Activated naive CD4-positive, alpha-beta T cell treated with Interleukin-2 at 50 U/mL for 16 hours (primary cell): ENCODE data around the gene PPA2.
"Not testable (repeated sequence)": the region's sequence is repeated elsewhere in the genome, so short reads cannot be mapped to it uniquely, and the experiment has no call there.

ENCODE experiments used
- DNase-seq: peaks from one replicate; pipeline ENCODE4 v3.0.0-alpha.2; 2020

The PPA2 gene

DNA sequence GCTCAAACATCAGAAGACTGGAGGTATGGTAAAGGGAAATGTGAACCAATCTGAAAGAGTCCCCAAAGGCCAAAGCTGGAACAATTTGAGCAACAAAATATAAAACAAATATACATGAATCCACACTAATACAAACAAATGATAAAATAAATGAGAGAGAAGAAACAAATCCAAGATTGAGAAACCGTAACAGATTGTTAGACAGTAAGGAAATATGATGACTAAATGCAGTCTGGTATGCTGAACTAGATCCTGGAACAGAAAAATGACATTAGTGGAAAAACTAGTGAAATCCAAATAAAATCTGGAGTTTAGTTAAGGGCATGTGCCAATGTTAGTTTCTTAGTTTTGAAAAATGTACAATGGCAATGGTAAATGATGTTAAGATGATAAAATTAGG, 15.9 kb downstream of the PPA2 start:
- DNase-seq = no peak

- DNase-seq = no peak
Measured at GRCh38 chr4:105455998-105456397, 17.9 kb downstream of the PPA2 start.

GRCh38 chr4:105455182-105455581, 18.7 kb downstream of the PPA2 start:
- DNase-seq = no peak

DNA sequence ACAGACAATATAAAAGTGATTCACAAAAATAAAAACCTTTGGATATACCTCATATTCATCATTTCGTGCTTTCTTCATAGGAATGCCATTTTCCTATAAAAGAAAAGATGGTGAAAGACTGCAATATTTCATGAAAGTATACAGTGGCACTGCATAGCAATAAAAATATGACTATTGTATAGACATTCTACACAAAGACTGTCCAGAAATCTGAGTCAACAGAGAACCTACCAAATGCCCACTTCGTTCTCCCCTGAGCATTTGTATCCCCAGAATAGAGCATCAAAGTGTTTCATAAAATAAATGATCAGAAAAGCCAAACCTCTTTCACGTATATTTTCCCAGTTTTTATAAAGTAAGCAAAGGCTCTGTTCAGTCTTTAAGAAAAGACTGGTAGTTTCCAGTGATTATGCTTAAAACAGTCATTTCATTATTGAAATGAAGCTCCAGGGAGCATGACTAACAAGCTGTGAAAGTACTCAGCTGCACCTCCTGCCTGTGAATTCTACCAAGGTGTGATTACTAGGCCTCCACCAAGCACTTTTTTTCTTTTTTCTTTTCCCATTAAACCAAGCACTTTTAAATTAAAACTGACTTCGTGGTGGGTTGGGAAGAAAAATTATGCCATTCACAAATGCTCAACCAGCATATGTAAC, 20.2 kb downstream of the PPA2 start:
- DNase-seq = peak; percentile 17

- DNase-seq = no peak
Measured at GRCh38 chr4:105451346-105451745, 22.5 kb downstream of the PPA2 start.

GRCh38 chr4:105440890-105441289, 33.0 kb downstream of the PPA2 start:
- DNase-seq = no peak

DNA sequence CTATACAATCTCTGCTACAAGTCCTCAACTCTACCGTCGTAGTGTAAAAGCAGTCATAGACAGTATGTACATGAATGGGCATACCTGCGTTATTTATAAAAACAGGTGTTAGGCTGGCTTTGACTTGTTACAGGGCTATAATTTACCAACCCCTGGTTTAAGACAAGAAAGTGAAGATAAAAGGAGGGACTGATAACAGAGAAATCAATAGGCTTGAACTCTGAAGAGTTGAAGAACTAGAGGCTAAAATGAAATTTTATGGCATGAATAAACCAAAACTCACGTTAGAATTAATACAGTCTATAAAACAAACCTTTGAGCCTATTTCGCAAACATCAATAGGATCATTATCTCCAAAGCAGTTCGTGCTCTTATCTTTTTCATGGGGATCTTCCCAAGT, 36.2 kb downstream of the PPA2 start:
- DNase-seq = no peak

- no peak for DNase-seq
Measured at GRCh38 chr4:105436414-105436813, 37.4 kb downstream of the PPA2 start.

- DNase-seq = no peak
Measured at GRCh38 chr4:105434940-105435339, 38.9 kb downstream of the PPA2 start.

DNA sequence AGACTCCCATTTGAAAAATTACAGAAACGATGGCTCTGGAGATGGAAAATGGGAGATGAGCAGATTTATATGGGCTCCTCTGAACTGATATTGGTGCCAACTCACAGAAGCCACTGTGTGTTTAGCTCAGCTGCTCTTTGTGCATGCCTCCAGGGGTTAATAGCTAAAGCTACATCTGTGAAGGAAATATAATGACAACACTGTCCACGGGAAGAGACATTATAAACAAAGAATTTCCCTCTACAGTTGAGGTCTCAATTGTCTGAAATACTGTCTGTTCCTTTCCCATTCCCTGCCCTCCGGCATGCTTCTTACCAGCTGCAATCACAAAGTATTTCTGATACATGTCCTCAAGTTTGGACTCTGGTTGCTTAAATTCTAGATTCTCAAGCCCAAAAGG, 40.4 kb downstream of the PPA2 start:
- no peak for DNase-seq

- DNase-seq = no peak
Measured at GRCh38 chr4:105432438-105432837, 41.4 kb downstream of the PPA2 start.

- DNase-seq = no peak
Measured at GRCh38 chr4:105430811-105431210, 43.1 kb downstream of the PPA2 start.

- DNase-seq = no peak
Measured at GRCh38 chr4:105426187-105426897, 47.5 kb downstream of the PPA2 start.

- DNase-seq = no peak
Measured at GRCh38 chr4:105422207-105422920, 51.5 kb downstream of the PPA2 start.

DNA sequence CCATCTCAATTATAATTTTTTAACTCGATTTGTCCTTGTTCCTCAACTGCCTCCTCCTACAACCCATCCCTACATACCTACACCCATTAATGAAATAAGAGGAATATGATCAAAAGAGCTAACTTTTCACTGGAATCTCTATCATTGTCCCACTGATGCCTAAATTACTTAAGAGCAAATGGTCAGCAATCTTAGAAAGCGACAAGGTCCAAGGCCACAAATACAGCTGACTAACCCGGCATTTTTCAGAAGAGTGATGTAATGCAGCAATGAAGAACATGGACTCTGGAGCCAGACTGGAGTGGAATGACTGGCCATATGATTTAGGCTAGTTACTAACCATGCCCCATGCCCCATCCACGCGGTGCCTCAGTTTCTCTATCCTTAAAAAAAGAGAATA, 56.2 kb downstream of the PPA2 start:
- no peak for DNase-seq

DNA sequence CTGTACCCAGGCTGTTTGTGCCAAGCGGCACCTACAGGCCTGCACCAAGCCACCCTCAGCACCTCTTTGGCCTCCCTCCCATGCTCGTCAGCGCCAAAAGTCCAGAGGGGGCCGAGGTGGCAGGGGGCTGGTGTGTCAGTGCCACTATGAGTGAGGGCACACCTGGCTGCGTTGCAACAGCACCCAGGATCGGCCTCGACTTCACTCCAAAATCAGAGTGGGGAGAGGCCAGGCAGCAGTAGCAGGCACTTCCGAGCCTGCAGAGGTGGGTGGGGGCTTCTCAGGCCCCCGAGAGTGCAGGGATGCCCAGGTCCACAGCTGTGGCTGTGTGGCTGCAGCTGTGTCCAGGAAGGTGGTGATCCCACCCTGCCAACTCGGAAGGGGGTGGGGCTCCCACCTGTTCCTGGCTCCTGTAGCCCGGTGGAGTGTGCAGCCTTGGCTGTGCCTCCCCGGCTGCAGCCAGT, 58.5 kb downstream of the PPA2 start:
- no peak for DNase-seq

- no peak for DNase-seq
Measured at GRCh38 chr4:105414316-105414715, 59.5 kb downstream of the PPA2 start.

GRCh38 chr4:105409135-105409534, 64.7 kb downstream of the PPA2 start:
- not testable (repeated sequence) for DNase-seq

- DNase-seq = no peak
Measured at GRCh38 chr4:105400901-105401677, 72.8 kb downstream of the PPA2 start.

DNA sequence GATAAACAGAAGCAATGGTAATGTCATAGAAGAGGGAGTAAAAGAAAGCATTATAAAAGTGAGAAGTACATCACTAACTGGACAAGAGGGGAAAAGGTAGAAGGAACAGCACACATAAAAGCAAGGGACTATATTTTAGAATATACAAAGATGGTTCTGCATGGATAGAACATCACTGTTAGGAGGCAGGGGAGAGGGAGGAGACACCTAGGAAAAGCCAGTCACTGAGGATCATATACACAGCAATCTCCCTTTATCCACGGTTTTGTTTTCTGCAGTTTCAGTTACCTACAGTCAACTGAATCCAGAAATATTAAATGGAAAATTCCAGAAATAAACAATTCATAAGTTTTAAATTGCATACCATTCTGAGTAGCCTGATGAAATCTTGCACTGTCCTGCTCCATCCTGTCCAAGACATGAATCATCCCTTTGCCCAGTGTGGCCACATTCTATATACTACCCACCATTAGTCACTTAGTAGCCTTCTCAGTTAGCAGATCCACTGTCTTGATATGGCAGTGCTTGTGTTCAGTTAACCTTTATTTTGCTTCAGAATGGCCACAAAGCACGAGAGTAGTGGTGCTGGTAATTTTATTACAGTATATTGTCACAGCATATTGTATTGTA, 74.2 kb downstream of the PPA2 start:
- DNase-seq = no peak

GRCh38 chr4:105392858-105393257, 81.0 kb downstream of the PPA2 start:
- DNase-seq = no peak

DNA sequence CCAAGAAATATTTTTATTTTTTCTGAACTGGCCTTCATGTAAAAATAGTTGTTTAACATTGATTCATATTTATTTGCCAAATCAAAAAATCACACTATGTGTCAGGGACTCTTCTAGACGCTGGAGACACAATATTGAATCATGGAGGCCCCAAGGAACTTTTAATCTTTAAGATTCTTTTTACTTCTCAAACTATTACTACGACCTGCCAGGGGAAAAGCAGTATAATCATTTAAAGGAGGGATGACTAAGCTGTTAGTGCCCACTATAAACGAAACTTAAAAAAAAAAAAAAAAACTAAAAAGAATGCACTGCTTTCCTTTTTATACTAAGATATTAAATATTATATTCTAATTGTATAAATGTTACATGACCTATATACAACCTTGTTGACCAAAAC, 84.7 kb downstream of the PPA2 start:
- no peak for DNase-seq

DNA sequence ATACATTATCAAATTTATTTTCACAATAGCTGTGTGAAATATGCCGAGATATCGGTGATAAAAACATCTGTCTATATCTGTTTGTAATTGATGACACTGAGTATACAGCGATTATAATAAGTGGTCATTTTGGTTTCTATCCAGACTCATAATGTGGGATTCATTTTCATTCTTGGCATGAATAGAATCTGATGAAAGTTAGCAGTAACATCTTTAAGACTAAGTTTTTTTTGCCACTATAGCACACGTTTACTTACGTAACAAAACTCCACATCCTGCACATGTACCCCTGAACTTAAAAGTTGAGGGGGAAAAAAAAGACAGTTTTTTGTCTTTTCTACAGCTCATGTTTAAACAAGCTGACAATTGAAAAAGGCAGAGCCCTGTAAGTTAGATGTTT, 86.4 kb downstream of the PPA2 start:
- no peak for DNase-seq
